G401 (cell line): ENCODE results near the gene PDE1C. TPM values are rescaled to one million over a fixed set of nuclear protein-coding genes. Genes with fewer than 3 reads are reported as not detected.
"Not testable (repeated sequence)": the region's sequence is repeated elsewhere in the genome, so short reads cannot be mapped to it uniquely, and the experiment has no call there.

Experiments
- DNase-seq: peaks from one replicate; pipeline ENCODE4 v3.0.0-alpha.2; 2015; ENCODE audit warnings: low spot score
- in situ Hi-C: cut with HindIII; loops from 2 replicates; pipeline ENCODE4 v1.10.0; 2016; ENCODE audit warnings: low sequenced_read_pairs, mixed read lengths
- total RNA-seq: library from RNA; depleted of rRNA; stranded (reverse); fragments of >200 nt; shearing (Covaris generic); gene quantifications from 2 replicates; pipeline ENCODE4 v1.2.3, GENCODE V29; 2014

Gene PDE1C
- total RNA-seq, 1 experiment from 2014 or later = not detected

- in situ Hi-C loops = no loop called here
These were observed 7.6 kb upstream of the PDE1C start for GRCh38 chr7:32077806-32078205.

GRCh38 chr7:32076802-32077201, 6.6 kb upstream of the PDE1C start:
- in situ Hi-C loops, DNase-seq: not testable (repeated sequence)

More at GRCh38 chr7:32077806-32078205, 7.6 kb upstream of the PDE1C start:
- peak; percentile 77 for DNase-seq

- in situ Hi-C loops = no loop called here
These were observed 5.4 kb upstream of the PDE1C start for GRCh38 chr7:32075612-32076011.

GRCh38 chr7:32074787-32075585, 4.8 kb upstream of the PDE1C start:
- in situ Hi-C loops = no loop called here
- DNase-seq = no peak

More at GRCh38 chr7:32075612-32076011, 5.4 kb upstream of the PDE1C start:
- DNase-seq = no peak

- in situ Hi-C loops = no loop called here
- DNase-seq = no peak
These were observed 3.3 kb upstream of the PDE1C start for GRCh38 chr7:32073533-32073932.

- DNase-seq = no peak
- in situ Hi-C loops = no loop called here
These were observed 2.2 kb upstream of the PDE1C start for GRCh38 chr7:32072397-32072796.

GRCh38 chr7:32071466-32072091, 1.4 kb upstream of the PDE1C start:
- in situ Hi-C loops = no loop called here
- DNase-seq = no peak

GRCh38 chr7:32070051-32070405, 179 bp downstream of the PDE1C start:
- peak; percentile 48 for DNase-seq
- in situ Hi-C loops = no loop called here

- in situ Hi-C loops = no loop called here
- peak; percentile 45 for DNase-seq
These were observed 1.0 kb downstream of the PDE1C start for GRCh38 chr7:32069116-32069650.

GRCh38 chr7:32068411-32069101, 1.7 kb downstream of the PDE1C start:
- in situ Hi-C loops = no loop called here
- DNase-seq = peak; percentile 47

GRCh38 chr7:32066441-32066840, 3.8 kb downstream of the PDE1C start:
- DNase-seq = no peak
- in situ Hi-C loops = no loop called here

- DNase-seq = no peak
- in situ Hi-C loops = no loop called here
These were observed 6.6 kb downstream of the PDE1C start for GRCh38 chr7:32063614-32064013.

- in situ Hi-C loops = no loop called here
- no peak for DNase-seq
These were observed 8.1 kb downstream of the PDE1C start for GRCh38 chr7:32062150-32062549.

- no peak for DNase-seq
- in situ Hi-C loops = no loop called here
These were observed 8.9 kb downstream of the PDE1C start for GRCh38 chr7:32061346-32061745.

GRCh38 chr7:32059289-32060011, 10.8 kb downstream of the PDE1C start:
- in situ Hi-C loops = no loop called here

GRCh38 chr7:32058002-32058401, 12.2 kb downstream of the PDE1C start:
- in situ Hi-C loops = no loop called here
- no peak for DNase-seq

More at GRCh38 chr7:32059289-32060011, 10.8 kb downstream of the PDE1C start:
- DNase-seq = peak; percentile 21

- DNase-seq = no peak
- in situ Hi-C loops = no loop called here
These were observed 13.4 kb downstream of the PDE1C start for GRCh38 chr7:32056767-32057166.

GRCh38 chr7:32053204-32053603, 17.0 kb downstream of the PDE1C start:
- in situ Hi-C loops = no loop called here
- no peak for DNase-seq

GRCh38 chr7:32051128-32051527, 19.1 kb downstream of the PDE1C start:
- in situ Hi-C loops = no loop called here
- no peak for DNase-seq
